ENCODE results near the gene RBCK1. TPM values are rescaled to one million over a fixed set of nuclear protein-coding genes. Genes with fewer than 3 reads are reported as not detected.

The RBCK1 gene
- total RNA-seq, 1 experiment from 2014 or later: 46.8 TPM

DNA sequence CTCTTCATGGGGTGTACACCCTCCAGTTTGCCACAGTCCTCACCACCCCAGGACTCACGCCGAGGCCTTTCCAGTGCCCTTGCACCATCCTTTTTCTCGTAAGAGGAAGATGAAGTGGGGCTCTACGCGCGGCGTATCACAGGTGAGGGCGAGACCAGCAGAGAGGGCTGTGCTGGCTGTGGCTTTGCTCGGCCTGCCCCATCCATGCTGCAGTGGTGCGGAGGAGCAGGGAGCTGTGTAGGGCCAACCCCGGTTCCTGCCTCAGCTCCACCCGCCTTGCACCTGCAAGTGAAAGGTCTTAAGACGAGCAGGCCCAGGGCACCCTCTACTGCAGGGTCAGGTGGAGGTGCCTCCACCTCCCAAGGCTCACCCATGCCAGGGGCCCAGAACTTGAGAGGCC lies 24.1 kb downstream of the RBCK1 start:
- Mint-ChIP-seq H3K9me3 (no peaks in the 10 kb centered on the region), H3K36me3 (ENCODE audit: insufficient read depth in 1 of 3, low read depth in 3 of 3) (peaks cover 14 to 53% (median 51%) of the 10 kb centered on the region in 3 experiments; a peak in 6 of 7 replicates), H3K27ac (no peak overlapping the region), H3K27me3 (ENCODE audit: low read depth) (peaks cover 36% of the 10 kb centered on the region), H3K4me1 (peaks cover 26 to 32% of the 10 kb centered on the region in 2 experiments), H3K4me3 (no peak overlapping the region)
- no peak overlapping the region for H3K23ac ChIP-seq (ENCODE audit: insufficient read length, low read depth, low read length)
- peaks cover 5% of the 10 kb centered on the region; the same call in 1 of the 2 replicates for H3K27me3 ChIP-seq (ENCODE audit: insufficient read depth, low read length)
- H2BK5ac ChIP-seq (ENCODE audit: insufficient read length, low read length): no peak overlapping the region
- DNase-seq: no peak
- no peak overlapping the region for H3K56ac ChIP-seq (ENCODE audit: insufficient read length, low read depth, low read length)
- peaks cover 3% of the 10 kb centered on the region; the same call in 1 of the 2 replicates for H3K4me1 ChIP-seq (ENCODE audit: insufficient read depth, low read length)
- TF ChIP-seq, protein P1, sequence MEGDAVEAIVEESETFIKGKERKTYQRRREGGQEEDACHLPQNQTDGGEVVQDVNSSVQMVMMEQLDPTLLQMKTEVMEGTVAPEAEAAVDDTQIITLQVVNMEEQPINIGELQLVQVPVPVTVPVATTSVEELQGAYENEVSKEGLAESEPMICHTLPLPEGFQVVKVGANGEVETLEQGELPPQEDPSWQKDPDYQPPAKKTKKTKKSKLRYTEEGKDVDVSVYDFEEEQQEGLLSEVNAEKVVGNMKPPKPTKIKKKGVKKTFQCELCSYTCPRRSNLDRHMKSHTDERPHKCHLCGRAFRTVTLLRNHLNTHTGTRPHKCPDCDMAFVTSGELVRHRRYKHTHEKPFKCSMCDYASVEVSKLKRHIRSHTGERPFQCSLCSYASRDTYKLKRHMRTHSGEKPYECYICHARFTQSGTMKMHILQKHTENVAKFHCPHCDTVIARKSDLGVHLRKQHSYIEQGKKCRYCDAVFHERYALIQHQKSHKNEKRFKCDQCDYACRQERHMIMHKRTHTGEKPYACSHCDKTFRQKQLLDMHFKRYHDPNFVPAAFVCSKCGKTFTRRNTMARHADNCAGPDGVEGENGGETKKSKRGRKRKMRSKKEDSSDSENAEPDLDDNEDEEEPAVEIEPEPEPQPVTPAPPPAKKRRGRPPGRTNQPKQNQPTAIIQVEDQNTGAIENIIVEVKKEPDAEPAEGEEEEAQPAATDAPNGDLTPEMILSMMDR (conservative IDR thresholded peaks at IDR 0.05): no peak
- H3K79me2 ChIP-seq (ENCODE audit: insufficient read depth, low read length): no peaks in the 10 kb centered on the region
- WGBS (ENCODE audit: extremely low coverage, insufficient read length, low lambda C conversion rate): no CpG with 5 or more reads among the region's 13 CpGs
- H3K4me2 ChIP-seq (ENCODE audit: insufficient read depth, insufficient read length, low read length): no peak overlapping the region
- H3K27ac ChIP-seq (ENCODE audit: insufficient read length, low read depth, low read length): no peak overlapping the region
- H3T11ph ChIP-seq (ENCODE audit: low read length): no peak overlapping the region
- no peak overlapping the region for H2AK5ac ChIP-seq (ENCODE audit: insufficient read length, low read length)
- H3K9ac ChIP-seq (ENCODE audit: extremely low read depth, insufficient read length, low read length): no peak overlapping the region
- H3K4ac ChIP-seq (ENCODE audit: low read depth, low read length): no peak overlapping the region
- no peak overlapping the region for H2BK120ac ChIP-seq (ENCODE audit: low read depth, low read length, poor library complexity, severe bottlenecking)
- no peaks in the 10 kb centered on the region for H3K79me1 ChIP-seq (ENCODE audit: insufficient read depth, low read depth, low read length, poor library complexity, severe bottlenecking)
- H2AFZ ChIP-seq (ENCODE audit: low read length): no peak overlapping the region
- no peak overlapping the region for H3K14ac ChIP-seq (ENCODE audit: insufficient read depth, low read length)
- H4K8ac ChIP-seq (replicated peaks; ENCODE audit: insufficient read length, low read depth, low read length): no peak overlapping the region
- no peaks in the 10 kb centered on the region for H3K23me2 ChIP-seq (ENCODE audit: insufficient read length, low read depth, low read length, poor library complexity, severe bottlenecking)
- H4K91ac ChIP-seq (ENCODE audit: insufficient read length, low read depth, low read length): no peak overlapping the region
- H2BK15ac ChIP-seq (ENCODE audit: low read depth, low read length): no peak overlapping the region
- no peak overlapping the region for H4K5ac ChIP-seq (ENCODE audit: insufficient read length, low read depth, low read length)
- H3K9me3 ChIP-seq (ENCODE audit: control insufficient read depth, low read depth, low read length): no peaks in the 10 kb centered on the region
- no peaks in the 10 kb centered on the region for H4K20me1 ChIP-seq (ENCODE audit: control insufficient read depth, insufficient read depth, insufficient read length)
- no peak overlapping the region for H2BK20ac ChIP-seq (ENCODE audit: low read depth, low read length, poor library complexity, severe bottlenecking)
- H3K18ac ChIP-seq (ENCODE audit: insufficient read length, low read depth, low read length): no peak overlapping the region
- no peak overlapping the region for H2BK12ac ChIP-seq (ENCODE audit: insufficient read length, low read depth, low read length)

Measured in H9 (cell line).